D721Med (cell line): ENCODE measurements around the gene HPS1.

Source experiments
- DNase-seq: peaks from one replicate; pipeline ENCODE4 v3.0.0; 2011; ENCODE audit warnings: low spot score; ENCODE audit not compliant: insufficient read length
- FAIRE-seq: peaks from 2 replicates; lab custom pipeline; 2011; peaks lifted over from hg19 to GRCh38; lab: Jason Lieb, UNC
- CTCF ChIP-seq: IDR thresholded peaks from 2 replicates; pipeline ENCODE4 v1.5.1; 2012; ENCODE audit warnings: mild to moderate bottlenecking, control low read depth; ENCODE audit not compliant: insufficient read depth; ENCODE audit errors: missing control alignments

HPS1 gene

GRCh38 chr10:98411768-98412167 is 35.0 kb downstream of the HPS1 start:
- DNase-seq (no peak), FAIRE-seq (no peak)
- TF ChIP-seq CTCF, result no peak

GRCh38 chr10:98411166-98411565 is 35.6 kb downstream of the HPS1 start:
- FAIRE-seq, result no peak
- TF ChIP-seq CTCF, result no peak
- DNase-seq, result no peak

GRCh38 chr10:98410759-98411158 is 36.0 kb downstream of the HPS1 start:
- no peak for FAIRE-seq
- TF ChIP-seq CTCF, result no peak
- no peak for DNase-seq

GRCh38 chr10:98410135-98410743 is 36.5 kb downstream of the HPS1 start:
- no peak for FAIRE-seq
- DNase-seq, result no peak

GRCh38 chr10:98408799-98409198 is 37.9 kb downstream of the HPS1 start:
- FAIRE-seq, result no peak
- no peak for DNase-seq
- no peak for TF ChIP-seq CTCF

More at GRCh38 chr10:98410135-98410743, 36.5 kb downstream of the HPS1 start:
- TF ChIP-seq CTCF, result no peak

DNA sequence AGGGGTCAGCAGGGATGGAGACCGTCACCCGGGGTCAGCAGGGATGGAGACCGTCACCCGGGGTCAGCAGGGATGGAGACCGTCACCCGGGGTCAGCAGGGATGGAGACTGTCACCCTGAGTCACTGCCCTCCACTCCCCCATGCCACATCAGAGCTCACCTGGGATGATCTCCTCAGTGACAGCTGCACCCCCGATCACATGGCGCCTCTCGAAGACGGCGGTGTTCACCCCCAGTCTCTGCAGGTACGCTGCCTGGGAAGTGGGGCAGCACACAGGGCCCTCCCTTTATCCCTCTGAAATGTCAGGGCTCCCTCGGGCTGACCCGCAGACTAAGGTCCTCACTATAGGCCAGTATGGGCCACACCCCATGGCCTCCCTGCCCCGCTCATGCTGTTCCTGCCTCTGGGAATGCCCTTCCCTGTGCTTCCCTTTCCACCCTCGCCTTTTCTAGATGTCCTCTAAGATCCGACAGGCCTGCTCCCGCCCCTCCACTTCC is 38.9 kb downstream of the HPS1 start:
- FAIRE-seq (no peak), DNase-seq (no peak)
- no peak for TF ChIP-seq CTCF

DNA sequence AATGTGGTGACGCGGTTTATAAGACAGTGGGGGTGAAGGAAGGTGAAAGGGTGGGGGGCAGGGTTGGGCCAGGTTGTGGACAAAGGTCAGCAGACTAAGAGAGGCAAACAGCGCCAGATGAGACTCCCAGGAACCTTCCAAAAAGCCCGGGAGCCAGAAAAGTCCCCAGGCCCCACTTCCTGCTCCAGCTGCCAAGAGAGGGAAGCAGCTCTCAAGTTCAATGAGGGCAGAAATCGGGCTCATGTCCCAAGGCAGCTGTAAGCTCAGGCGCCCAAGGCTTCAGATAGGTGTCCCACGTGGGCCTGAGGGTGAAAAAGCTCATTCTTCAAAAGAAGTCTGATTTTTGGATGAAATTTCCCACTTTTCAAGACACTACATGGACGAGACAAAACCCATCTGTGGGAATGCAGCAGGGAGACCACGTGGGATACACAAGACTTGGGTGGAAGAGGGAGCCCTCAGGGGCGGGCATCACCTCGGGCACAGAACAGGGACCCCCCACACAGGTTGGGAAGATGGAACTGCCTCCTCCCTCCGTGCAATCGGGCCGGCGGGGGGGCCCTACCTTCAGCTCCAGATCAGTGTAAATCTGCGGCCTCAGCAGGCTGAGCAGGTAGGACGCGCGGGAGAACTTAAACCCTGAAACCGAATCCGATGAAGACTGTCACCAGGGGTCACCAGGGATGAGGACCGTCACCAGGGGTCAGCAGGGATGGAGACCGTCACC is 39.6 kb downstream of the HPS1 start:
- no peak for FAIRE-seq
- TF ChIP-seq CTCF, result no peak

More for the DNA sequence above, 39.6 kb downstream of the HPS1 start:
- DNase-seq, result no peak
